Measurements from ENCODE around the gene PRKCA.

DNA sequence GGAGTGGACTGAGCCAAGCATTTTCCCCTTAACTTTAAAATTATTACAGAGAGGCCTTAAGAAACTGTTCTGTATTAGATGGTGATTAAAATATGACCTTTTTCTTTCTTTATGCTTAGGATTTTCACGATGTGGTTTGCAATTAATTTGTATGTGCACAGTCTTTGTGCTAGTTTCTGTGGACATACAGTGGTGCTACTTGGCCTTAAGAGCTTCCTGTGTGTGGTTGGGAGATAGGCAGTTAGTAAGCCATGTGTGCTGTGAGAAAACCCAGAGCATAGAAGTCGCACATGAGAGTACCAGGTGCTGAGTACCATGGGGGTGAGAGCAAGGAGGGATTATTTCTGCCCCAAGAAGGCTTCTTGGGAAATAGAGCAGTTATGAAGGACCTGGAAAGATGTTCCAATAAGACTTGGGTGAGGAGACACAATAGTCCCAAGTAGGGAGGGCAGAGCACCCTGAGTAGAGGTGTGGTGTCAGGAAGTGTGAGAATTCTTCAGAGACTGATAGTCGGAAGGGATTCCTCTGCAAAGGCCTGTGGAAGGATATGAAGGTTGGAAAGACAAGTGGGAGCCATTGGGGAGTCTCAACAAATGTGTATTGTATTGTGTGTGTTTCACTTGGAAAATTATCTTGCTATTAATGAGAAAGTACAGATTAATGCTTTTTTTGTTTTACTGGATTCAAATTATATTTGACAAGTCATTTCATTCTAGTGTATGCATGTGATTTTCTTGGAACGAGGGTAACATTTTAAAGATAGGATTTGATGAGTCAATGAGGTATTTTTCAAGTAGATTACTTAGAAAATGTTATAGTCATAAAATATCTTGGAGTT lies 239.9 kb downstream of the PRKCA start:
- TF ChIP-seq, protein P1, sequence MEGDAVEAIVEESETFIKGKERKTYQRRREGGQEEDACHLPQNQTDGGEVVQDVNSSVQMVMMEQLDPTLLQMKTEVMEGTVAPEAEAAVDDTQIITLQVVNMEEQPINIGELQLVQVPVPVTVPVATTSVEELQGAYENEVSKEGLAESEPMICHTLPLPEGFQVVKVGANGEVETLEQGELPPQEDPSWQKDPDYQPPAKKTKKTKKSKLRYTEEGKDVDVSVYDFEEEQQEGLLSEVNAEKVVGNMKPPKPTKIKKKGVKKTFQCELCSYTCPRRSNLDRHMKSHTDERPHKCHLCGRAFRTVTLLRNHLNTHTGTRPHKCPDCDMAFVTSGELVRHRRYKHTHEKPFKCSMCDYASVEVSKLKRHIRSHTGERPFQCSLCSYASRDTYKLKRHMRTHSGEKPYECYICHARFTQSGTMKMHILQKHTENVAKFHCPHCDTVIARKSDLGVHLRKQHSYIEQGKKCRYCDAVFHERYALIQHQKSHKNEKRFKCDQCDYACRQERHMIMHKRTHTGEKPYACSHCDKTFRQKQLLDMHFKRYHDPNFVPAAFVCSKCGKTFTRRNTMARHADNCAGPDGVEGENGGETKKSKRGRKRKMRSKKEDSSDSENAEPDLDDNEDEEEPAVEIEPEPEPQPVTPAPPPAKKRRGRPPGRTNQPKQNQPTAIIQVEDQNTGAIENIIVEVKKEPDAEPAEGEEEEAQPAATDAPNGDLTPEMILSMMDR (IDR thresholded peaks at IDR 0.05) = no peak
- TF ChIP-seq EP300 (IDR thresholded peaks at IDR 0.05) = no peak

Data from suprapubic skin (tissue), 3 donors.